Esophagus muscularis mucosa (tissue), 3 donors: ENCODE data around the gene LRCOL1.

ENCODE experiments used
- CTCF ChIP-seq, 3 experiments: fragments of 200-600 bp in 2 of 3; fragments of 450-650 bp in 1 of 3; sonication (generic) in 2 of 3; IDR thresholded peaks; one replicate each; pipeline ENCODE4 v1.5.1; 2017 to 2019; ENCODE audit warnings: antibody characterized with exemption in 3 of 3, mild to moderate bottlenecking in 2 of 3, moderate library complexity in 1 of 3
- POLR2A ChIP-seq: fragments of 450-650 bp; IDR thresholded peaks from one replicate; pipeline ENCODE4 v1.6.1; 2017; ENCODE audit warnings: antibody characterized with exemption, moderate library complexity, mild to moderate bottlenecking, low read depth
- POLR2AphosphoS5 ChIP-seq, 2 donors: sonication (generic); formaldehyde crosslinking; IDR thresholded peaks; one replicate each; pipeline ENCODE4 v1.6.1; 2017; ENCODE audit warnings: antibody characterized with exemption in 2 of 2

DNA sequence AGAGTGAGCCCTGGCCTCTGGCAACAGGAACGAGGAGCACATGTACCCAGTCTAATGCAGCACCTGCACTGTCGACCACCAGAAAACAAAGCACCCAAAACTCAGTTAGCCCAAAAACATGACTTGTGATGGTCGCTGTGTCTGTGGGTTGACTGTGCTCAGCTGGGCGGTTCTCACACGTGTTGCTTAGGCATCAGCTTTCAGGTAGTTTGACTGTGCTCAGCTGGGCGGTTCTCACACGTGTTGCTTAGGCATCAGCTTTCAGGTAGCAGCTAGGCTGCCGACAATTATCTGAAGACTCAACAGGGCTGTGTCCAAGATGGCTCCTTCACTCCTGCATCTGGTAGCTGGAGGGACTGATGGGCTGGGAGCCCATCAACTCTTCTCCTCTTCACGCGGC lies 1.2 kb upstream of the LRCOL1 start:
- TF ChIP-seq POLR2A: no peak
- TF ChIP-seq CTCF (IDR thresholded peaks at IDR 0.05): no peak
- TF ChIP-seq POLR2AphosphoS5 (IDR thresholded peaks at IDR 0.05): no peak
